OCI-LY3 (cell line): ENCODE data around the gene FAM13C.

Experiments
- CTCF ChIP-seq: fragments of 200-600, 300-600 bp; sonication (generic); IDR thresholded peaks from 2 replicates; pipeline ENCODE4 v1.5.1; 2014; ENCODE audit warnings: antibody characterized with exemption, low read length, low read depth
- EZH2phosphoT487 ChIP-seq: fragments of 200-600 bp; shearing (Covaris generic); IDR thresholded peaks from 2 replicates; pipeline ENCODE4 v1.6.1; 2018; ENCODE audit warnings: antibody characterized with exemption, mixed run types, low read depth

GRCh38 chr10:59374916-59375315 is 12.6 kb upstream of the FAM13C start:
- no peak for TF ChIP-seq EZH2phosphoT487
- TF ChIP-seq CTCF = no peak
